GM23338 (cell line): ENCODE measurements around the gene TNFRSF12A. TPM values are rescaled to one million over a fixed set of nuclear protein-coding genes. Genes with fewer than 3 reads are reported as not detected.

Source experiments
- ATAC-seq: fragments of 200-7000 bp; cut with Tn5 transposase; 3 replicates; pipeline ENCODE4 v1.9.1; 2020
- DNase-seq: peaks from one replicate; pipeline ENCODE4 v3.0.0-alpha.2; 2015; ENCODE audit warnings: low spot score
- H2AFZ ChIP-seq: fragments of 200-600 bp; sonication (generic); 2 replicates; pipeline ENCODE4 v1.8.0; 2016; ENCODE audit warnings: antibody characterized with exemption, mild to moderate bottlenecking, moderate library complexity
- H3F3A ChIP-seq: fragments of 200-600 bp; sonication (generic); replicated peaks from 2 replicates; pipeline ENCODE4 v1.8.0; 2017; ENCODE audit warnings: antibody characterized with exemption, mixed run types, low read depth
- H3K27ac ChIP-seq: fragments of 200-600 bp; sonication (generic); 2 replicates; pipeline ENCODE4 v1.6.1; 2016; ENCODE audit warnings: low read depth
- H3K27me3 ChIP-seq: fragments of 200-600 bp; sonication (generic); 2 replicates; pipeline ENCODE4 v1.8.0; 2016; ENCODE audit warnings: mild to moderate bottlenecking, mixed run types, moderate library complexity; ENCODE audit not compliant: insufficient read depth
- H3K36me3 ChIP-seq: fragments of 200-600 bp; sonication (generic); 2 replicates; pipeline ENCODE4 v1.8.0; 2016; ENCODE audit warnings: mild to moderate bottlenecking; ENCODE audit not compliant: insufficient read depth
- H3K4me1 ChIP-seq: fragments of 200-600 bp; sonication (generic); 2 replicates; pipeline ENCODE4 v1.8.0; 2016; ENCODE audit warnings: mild to moderate bottlenecking, moderate library complexity; ENCODE audit not compliant: insufficient read depth
- H3K4me2 ChIP-seq: fragments of 200-600 bp; sonication (generic); 2 replicates; pipeline ENCODE4 v1.7.1; 2017; ENCODE audit warnings: mixed run types
- H3K4me3 ChIP-seq: fragments of 200-600 bp; sonication (generic); 2 replicates; pipeline ENCODE4 v1.6.1; 2016; ENCODE audit warnings: mixed run types
- H3K79me2 ChIP-seq: fragments of 200-600 bp; sonication (generic); replicated peaks from 2 replicates; pipeline ENCODE4 v1.8.0; 2017; ENCODE audit warnings: mild to moderate bottlenecking; ENCODE audit not compliant: insufficient read depth
- H3K9me2 ChIP-seq: fragments of 200-600 bp; sonication (generic); 2 replicates; pipeline ENCODE4 v1.8.0; 2017; ENCODE audit not compliant: insufficient read depth
- H4K20me1 ChIP-seq: fragments of 200-600 bp; sonication (generic); replicated peaks from 2 replicates; pipeline ENCODE4 v1.8.0; 2017; ENCODE audit warnings: mild to moderate bottlenecking; ENCODE audit not compliant: insufficient read depth
- H3K27ac Mint-ChIP-seq: 2 replicates; pipeline ENCODE4 v1.8.0; 2020; ENCODE audit warnings: inconsistent platforms, mild to moderate bottlenecking, moderate library complexity, mixed read lengths
- H3K27me3 Mint-ChIP-seq: 3 replicates; pipeline ENCODE4 v1.8.0; 2022; ENCODE audit warnings: low read depth, mild to moderate bottlenecking, moderate library complexity, mixed read lengths, inconsistent platforms; ENCODE audit not compliant: insufficient read depth, poor library complexity
- H3K36me3 Mint-ChIP-seq: 3 replicates; pipeline ENCODE4 v1.8.0; 2021; ENCODE audit warnings: low read depth, mild to moderate bottlenecking, inconsistent platforms, moderate library complexity, mixed read lengths
- H3K4me1 Mint-ChIP-seq: 3 replicates; pipeline ENCODE4 v1.8.0; 2020; ENCODE audit warnings: mild to moderate bottlenecking, inconsistent platforms, mixed read lengths
- H3K4me3 Mint-ChIP-seq: 3 replicates; pipeline ENCODE4 v1.8.0; 2021; ENCODE audit warnings: moderate library complexity, mild to moderate bottlenecking, inconsistent platforms, mixed read lengths
- H3K9me3 Mint-ChIP-seq: 3 replicates; pipeline ENCODE4 v1.8.0; 2020; ENCODE audit warnings: moderate library complexity, mild to moderate bottlenecking, inconsistent platforms, mixed read lengths
- CREB1 ChIP-seq: fragments of 250-450 bp; sonication (Bioruptor Pico); IDR thresholded peaks from 2 replicates; pipeline ENCODE4 v1.5.0; 2020; ENCODE audit warnings: low read depth, mild to moderate bottlenecking, moderate library complexity
- CTCF ChIP-seq, 2 experiments: fragments of 200-600 bp in 1 of 2; sonication (generic) in 1 of 2; conservative IDR thresholded peaks; 2 replicates each; pipeline versions ENCODE4 v1.5.1 to v1.6.1; 2016 to 2017; ENCODE audit warnings: antibody characterized with exemption in 2 of 2, low read depth in 2 of 2, mild to moderate bottlenecking in 2 of 2, moderate library complexity in 1 of 2
- EZH2 ChIP-seq: fragments of 200-600 bp; sonication (generic); IDR thresholded peaks from one replicate; pipeline ENCODE4 v1.8.0; 2017; ENCODE audit warnings: antibody characterized with exemption, mild to moderate bottlenecking, low read depth; ENCODE audit not compliant: unreplicated experiment
- EZH2phosphoT487 ChIP-seq: fragments of 200-600 bp; sonication (generic); IDR thresholded peaks from one replicate; pipeline ENCODE4 v1.8.1; 2018; ENCODE audit warnings: antibody characterized with exemption; ENCODE audit not compliant: unreplicated experiment
- JUNB ChIP-seq: IDR thresholded peaks from one replicate; pipeline ENCODE4 v1.6.1; 2016; ENCODE audit warnings: antibody characterized with exemption; ENCODE audit not compliant: unreplicated experiment
- NANOG ChIP-seq: IDR thresholded peaks from 2 replicates; pipeline ENCODE4 v1.6.1; 2016; ENCODE audit warnings: antibody characterized with exemption, borderline replicate concordance
- POLR2AphosphoS5 ChIP-seq: IDR thresholded peaks from 2 replicates; pipeline ENCODE4 v1.6.1; 2016; ENCODE audit warnings: antibody characterized with exemption, low read depth
- STAT1 ChIP-seq: IDR thresholded peaks from one replicate; pipeline ENCODE4 v1.6.1; 2016; ENCODE audit warnings: antibody characterized with exemption; ENCODE audit not compliant: unreplicated experiment
- ZNF114 ChIP-seq: fragments of 250-450 bp; sonication (Bioruptor Pico); IDR thresholded peaks from 2 replicates; pipeline ENCODE4 v1.5.0; 2020; ENCODE audit warnings: mild to moderate bottlenecking, moderate library complexity
- ZNF331 ChIP-seq: fragments of 250-450 bp; sonication (Bioruptor Pico); IDR thresholded peaks from 2 replicates; pipeline ENCODE4 v1.5.0; 2020; ENCODE audit warnings: low read depth, mild to moderate bottlenecking, moderate library complexity
- polyA plus RNA-seq: library from polyadenylated mRNA; unstranded; fragments of >200 nt; fragmentation: Nextera tagmentation; extraction: Ambion mirVana; gene quantifications from 2 replicates; pipeline ENCODE4 v1.2.1, GENCODE V29; 2016
- total RNA-seq: library from RNA; depleted of rRNA; stranded (reverse); fragments of >200 nt; shearing (Covaris generic); gene quantifications from 2 replicates; pipeline ENCODE4 v1.2.3, GENCODE V29; 2014
- TF ChIP-seq, protein P1 (sequence below): IDR thresholded peaks from one replicate; pipeline ENCODE4 v1.6.1; 2018; ENCODE audit warnings: antibody characterized with exemption; ENCODE audit not compliant: unreplicated experiment
- TF ChIP-seq, protein P2 (sequence below): IDR thresholded peaks from 2 replicates; pipeline ENCODE4 v1.6.1; 2016; ENCODE audit warnings: antibody characterized with exemption
- TF ChIP-seq, protein P3 (sequence below): fragments of 250-450 bp; sonication (Bioruptor Pico); IDR thresholded peaks from 2 replicates; pipeline ENCODE4 v1.5.0; 2020; ENCODE audit warnings: mild to moderate bottlenecking, moderate library complexity

The TNFRSF12A gene
- total and polyA plus RNA-seq, 2 experiments from 2014 or later: 78.0 to 152 TPM

DNA sequence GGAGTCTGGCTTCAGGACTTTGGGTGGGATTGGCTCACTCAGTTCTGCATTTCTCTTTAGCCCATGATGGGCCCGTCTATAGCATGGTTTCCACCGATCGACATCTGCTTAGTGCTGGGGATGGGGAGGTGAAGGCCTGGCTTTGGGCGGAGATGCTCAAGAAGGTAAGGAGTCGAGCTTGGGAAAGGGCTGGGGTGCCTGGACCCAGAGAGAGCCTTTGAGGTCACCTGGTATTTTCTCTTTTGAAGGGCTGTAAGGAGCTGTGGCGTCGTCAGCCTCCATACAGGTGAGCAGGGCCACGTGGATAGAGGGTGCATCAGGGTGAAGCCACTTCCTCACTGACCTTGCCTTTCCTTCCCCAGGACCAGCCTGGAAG lies 5.8 kb downstream of the TNFRSF12A start:
- H3K79me2 ChIP-seq: peaks cover 12% of the 10 kb centered on the region; the same call in 1 of the 2 replicates
- H3K27me3 ChIP-seq: peaks cover 16% of the 10 kb centered on the region
- peaks cover 21% of the 10 kb centered on the region for H4K20me1 ChIP-seq
- no peak overlapping the region for H3K4me3 ChIP-seq
- TF ChIP-seq, protein P1, sequence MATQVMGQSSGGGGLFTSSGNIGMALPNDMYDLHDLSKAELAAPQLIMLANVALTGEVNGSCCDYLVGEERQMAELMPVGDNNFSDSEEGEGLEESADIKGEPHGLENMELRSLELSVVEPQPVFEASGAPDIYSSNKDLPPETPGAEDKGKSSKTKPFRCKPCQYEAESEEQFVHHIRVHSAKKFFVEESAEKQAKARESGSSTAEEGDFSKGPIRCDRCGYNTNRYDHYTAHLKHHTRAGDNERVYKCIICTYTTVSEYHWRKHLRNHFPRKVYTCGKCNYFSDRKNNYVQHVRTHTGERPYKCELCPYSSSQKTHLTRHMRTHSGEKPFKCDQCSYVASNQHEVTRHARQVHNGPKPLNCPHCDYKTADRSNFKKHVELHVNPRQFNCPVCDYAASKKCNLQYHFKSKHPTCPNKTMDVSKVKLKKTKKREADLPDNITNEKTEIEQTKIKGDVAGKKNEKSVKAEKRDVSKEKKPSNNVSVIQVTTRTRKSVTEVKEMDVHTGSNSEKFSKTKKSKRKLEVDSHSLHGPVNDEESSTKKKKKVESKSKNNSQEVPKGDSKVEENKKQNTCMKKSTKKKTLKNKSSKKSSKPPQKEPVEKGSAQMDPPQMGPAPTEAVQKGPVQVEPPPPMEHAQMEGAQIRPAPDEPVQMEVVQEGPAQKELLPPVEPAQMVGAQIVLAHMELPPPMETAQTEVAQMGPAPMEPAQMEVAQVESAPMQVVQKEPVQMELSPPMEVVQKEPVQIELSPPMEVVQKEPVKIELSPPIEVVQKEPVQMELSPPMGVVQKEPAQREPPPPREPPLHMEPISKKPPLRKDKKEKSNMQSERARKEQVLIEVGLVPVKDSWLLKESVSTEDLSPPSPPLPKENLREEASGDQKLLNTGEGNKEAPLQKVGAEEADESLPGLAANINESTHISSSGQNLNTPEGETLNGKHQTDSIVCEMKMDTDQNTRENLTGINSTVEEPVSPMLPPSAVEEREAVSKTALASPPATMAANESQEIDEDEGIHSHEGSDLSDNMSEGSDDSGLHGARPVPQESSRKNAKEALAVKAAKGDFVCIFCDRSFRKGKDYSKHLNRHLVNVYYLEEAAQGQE: no peak
- TF ChIP-seq EZH2: no peak
- no peak for TF ChIP-seq CTCF (conservative IDR thresholded peaks at IDR 0.05; ENCODE audit: low read depth in 2 of 2)
- no peak for TF ChIP-seq JUNB
- no peak for TF ChIP-seq NANOG
- no peak for TF ChIP-seq CREB1 (CRISPR knock-in tag)
- no peak for TF ChIP-seq POLR2AphosphoS5
- TF ChIP-seq EZH2phosphoT487: no peak
- TF ChIP-seq ZNF114 (CRISPR knock-in tag): no peak
- TF ChIP-seq, protein P2, sequence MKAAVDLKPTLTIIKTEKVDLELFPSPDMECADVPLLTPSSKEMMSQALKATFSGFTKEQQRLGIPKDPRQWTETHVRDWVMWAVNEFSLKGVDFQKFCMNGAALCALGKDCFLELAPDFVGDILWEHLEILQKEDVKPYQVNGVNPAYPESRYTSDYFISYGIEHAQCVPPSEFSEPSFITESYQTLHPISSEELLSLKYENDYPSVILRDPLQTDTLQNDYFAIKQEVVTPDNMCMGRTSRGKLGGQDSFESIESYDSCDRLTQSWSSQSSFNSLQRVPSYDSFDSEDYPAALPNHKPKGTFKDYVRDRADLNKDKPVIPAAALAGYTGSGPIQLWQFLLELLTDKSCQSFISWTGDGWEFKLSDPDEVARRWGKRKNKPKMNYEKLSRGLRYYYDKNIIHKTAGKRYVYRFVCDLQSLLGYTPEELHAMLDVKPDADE: no peak
- no peak for TF ChIP-seq STAT1
- TF ChIP-seq ZNF331: no peak
- TF ChIP-seq, protein P3, sequence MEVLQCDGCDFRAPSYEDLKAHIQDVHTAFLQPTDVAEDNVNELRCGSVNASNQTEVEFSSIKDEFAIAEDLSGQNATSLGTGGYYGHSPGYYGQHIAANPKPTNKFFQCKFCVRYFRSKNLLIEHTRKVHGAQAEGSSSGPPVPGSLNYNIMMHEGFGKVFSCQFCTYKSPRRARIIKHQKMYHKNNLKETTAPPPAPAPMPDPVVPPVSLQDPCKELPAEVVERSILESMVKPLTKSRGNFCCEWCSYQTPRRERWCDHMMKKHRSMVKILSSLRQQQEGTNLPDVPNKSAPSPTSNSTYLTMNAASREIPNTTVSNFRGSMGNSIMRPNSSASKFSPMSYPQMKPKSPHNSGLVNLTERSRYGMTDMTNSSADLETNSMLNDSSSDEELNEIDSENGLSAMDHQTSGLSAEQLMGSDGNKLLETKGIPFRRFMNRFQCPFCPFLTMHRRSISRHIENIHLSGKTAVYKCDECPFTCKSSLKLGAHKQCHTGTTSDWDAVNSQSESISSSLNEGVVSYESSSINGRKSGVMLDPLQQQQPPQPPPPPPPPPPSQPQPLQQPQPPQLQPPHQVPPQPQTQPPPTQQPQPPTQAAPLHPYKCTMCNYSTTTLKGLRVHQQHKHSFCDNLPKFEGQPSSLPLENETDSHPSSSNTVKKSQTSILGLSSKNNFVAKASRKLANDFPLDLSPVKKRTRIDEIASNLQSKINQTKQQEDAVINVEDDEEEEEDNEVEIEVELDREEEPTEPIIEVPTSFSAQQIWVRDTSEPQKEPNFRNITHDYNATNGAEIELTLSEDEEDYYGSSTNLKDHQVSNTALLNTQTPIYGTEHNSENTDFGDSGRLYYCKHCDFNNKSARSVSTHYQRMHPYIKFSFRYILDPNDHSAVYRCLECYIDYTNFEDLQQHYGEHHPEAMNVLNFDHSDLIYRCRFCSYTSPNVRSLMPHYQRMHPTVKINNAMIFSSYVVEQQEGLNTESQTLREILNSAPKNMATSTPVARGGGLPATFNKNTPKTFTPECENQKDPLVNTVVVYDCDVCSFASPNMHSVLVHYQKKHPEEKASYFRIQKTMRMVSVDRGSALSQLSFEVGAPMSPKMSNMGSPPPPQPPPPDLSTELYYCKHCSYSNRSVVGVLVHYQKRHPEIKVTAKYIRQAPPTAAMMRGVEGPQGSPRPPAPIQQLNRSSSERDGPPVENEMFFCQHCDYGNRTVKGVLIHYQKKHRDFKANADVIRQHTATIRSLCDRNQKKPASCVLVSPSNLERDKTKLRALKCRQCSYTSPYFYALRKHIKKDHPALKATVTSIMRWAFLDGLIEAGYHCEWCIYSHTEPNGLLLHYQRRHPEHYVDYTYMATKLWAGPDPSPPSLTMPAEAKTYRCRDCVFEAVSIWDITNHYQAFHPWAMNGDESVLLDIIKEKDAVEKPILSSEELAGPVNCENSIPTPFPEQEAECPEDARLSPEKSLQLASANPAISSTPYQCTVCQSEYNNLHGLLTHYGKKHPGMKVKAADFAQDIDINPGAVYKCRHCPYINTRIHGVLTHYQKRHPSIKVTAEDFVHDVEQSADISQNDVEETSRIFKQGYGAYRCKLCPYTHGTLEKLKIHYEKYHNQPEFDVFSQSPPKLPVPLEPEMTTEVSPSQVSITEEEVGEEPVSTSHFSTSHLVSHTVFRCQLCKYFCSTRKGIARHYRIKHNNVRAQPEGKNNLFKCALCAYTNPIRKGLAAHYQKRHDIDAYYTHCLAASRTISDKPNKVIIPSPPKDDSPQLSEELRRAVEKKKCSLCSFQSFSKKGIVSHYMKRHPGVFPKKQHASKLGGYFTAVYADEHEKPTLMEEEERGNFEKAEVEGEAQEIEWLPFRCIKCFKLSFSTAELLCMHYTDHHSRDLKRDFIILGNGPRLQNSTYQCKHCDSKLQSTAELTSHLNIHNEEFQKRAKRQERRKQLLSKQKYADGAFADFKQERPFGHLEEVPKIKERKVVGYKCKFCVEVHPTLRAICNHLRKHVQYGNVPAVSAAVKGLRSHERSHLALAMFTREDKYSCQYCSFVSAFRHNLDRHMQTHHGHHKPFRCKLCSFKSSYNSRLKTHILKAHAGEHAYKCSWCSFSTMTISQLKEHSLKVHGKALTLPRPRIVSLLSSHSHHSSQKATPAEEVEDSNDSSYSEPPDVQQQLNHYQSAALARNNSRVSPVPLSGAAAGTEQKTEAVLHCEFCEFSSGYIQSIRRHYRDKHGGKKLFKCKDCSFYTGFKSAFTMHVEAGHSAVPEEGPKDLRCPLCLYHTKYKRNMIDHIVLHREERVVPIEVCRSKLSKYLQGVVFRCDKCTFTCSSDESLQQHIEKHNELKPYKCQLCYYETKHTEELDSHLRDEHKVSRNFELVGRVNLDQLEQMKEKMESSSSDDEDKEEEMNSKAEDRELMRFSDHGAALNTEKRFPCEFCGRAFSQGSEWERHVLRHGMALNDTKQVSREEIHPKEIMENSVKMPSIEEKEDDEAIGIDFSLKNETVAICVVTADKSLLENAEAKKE (CRISPR knock-in tag): no peak
- H3K4me2 ChIP-seq: no peak overlapping the region
- Mint-ChIP-seq H3K9me3 (no peaks in the 10 kb centered on the region; the same call in 1 of the 3 replicates), H3K27ac (no peak overlapping the region), H3K27me3 (peaks cover 36% of the 10 kb centered on the region), H3K4me1 (peaks cover 34% of the 10 kb centered on the region), H3K36me3 (peaks cover 55% of the 10 kb centered on the region), H3K4me3 (no peak overlapping the region; the same call in 2 of the 3 replicates)
- no peaks in the 10 kb centered on the region for H3K36me3 ChIP-seq
- H3F3A ChIP-seq: peaks cover 58% of the 10 kb centered on the region
- H3K9me2 ChIP-seq: no peaks in the 10 kb centered on the region
- no peak for ATAC-seq
- H3K27ac ChIP-seq: no peak overlapping the region
- H3K4me1 ChIP-seq: peaks cover 37% of the 10 kb centered on the region
- no peak overlapping the region for H2AFZ ChIP-seq
- no peak for DNase-seq
